Lung (tissue), 12 donors: ENCODE results near the gene CENPV. TPM values are rescaled to one million over a fixed set of nuclear protein-coding genes. Genes with fewer than 3 reads are reported as not detected.
A peak's percentile ranks its signal among the peaks of the same experiment; 100 is the strongest.

ENCODE experiments used
- ATAC-seq: fragments of 200-7000 bp; cut with Tn5 transposase; one replicate; pipeline ENCODE4 v1.9.1; 2020; ENCODE audit warnings: moderate number of reproducible peaks; ENCODE audit not compliant: insufficient read depth, low FRiP score
- DNase-seq, 3 donors: peaks; one replicate each; pipeline ENCODE4 v3.0.0-alpha.2; 2013 to 2017
- H3K27ac ChIP-seq, 2 donors: one replicate each; pipeline ENCODE4 v1.5.1; 2013; ENCODE audit warnings: mild to moderate bottlenecking in 2 of 2, moderate library complexity in 2 of 2, control low read depth in 1 of 2, inconsistent platforms in 1 of 2, low read depth in 1 of 2, low read length in 1 of 2
- H3K27me3 ChIP-seq, 3 donors: one replicate each; pipeline ENCODE4 v1.5.1; 2013; ENCODE audit warnings: low read length in 2 of 3; ENCODE audit not compliant: control insufficient read depth in 3 of 3, insufficient read depth in 3 of 3
- H3K36me3 ChIP-seq, 4 donors: one replicate each; pipeline ENCODE4 v1.5.1; 2013; ENCODE audit warnings: low read length in 4 of 4, mild to moderate bottlenecking in 1 of 4, moderate library complexity in 1 of 4; ENCODE audit not compliant: control insufficient read depth in 4 of 4, insufficient read depth in 4 of 4
- H3K4me1 ChIP-seq, 5 donors: one replicate each; pipeline ENCODE4 v1.5.1; 2013; ENCODE audit warnings: low read length in 5 of 5, mild to moderate bottlenecking in 2 of 5, moderate library complexity in 1 of 5; ENCODE audit not compliant: control insufficient read depth in 5 of 5, insufficient read depth in 5 of 5
- H3K4me3 ChIP-seq: one replicate; pipeline ENCODE4 v1.5.1; 2013; ENCODE audit warnings: mild to moderate bottlenecking, control low read depth, moderate library complexity
- H3K9ac ChIP-seq, 2 donors: one replicate each; pipeline ENCODE4 v1.5.1; 2013; ENCODE audit warnings: low read length in 2 of 2, control low read depth in 1 of 2; ENCODE audit not compliant: insufficient read depth in 1 of 2
- H3K9me3 ChIP-seq, 4 donors: one replicate each; pipeline ENCODE4 v1.5.1; 2013; ENCODE audit warnings: low read length in 3 of 4, mild to moderate bottlenecking in 1 of 4, moderate library complexity in 1 of 4; ENCODE audit not compliant: control insufficient read depth in 4 of 4, insufficient read depth in 3 of 4
- WGBS, 2 donors: extraction: QIAGEN DNeasy Blood & Tissue Kit; methylation state at CpG; one replicate each; pipeline ENCODE4 v1.1.7; 2013; 5-methylcytosine and 5-hydroxymethylcytosine counted together
- polyA plus RNA-seq, 2 donors: library from polyadenylated mRNA; stranded (reverse); fragments of 200-250 nt; gene quantifications; one replicate each; pipeline ENCODE4 v1.2.1, GENCODE V29; 2013
- total RNA-seq, 2 donors: library from RNA; depleted of rRNA in 1 of 2; stranded (reverse); fragments of >200 nt in 1 of 2; gene quantifications; one replicate each; pipeline ENCODE4 v1.2.1, GENCODE V29; 2014 to 2021
- TF ChIP-seq, protein P1 (sequence below): IDR thresholded peaks from 2 replicates; pipeline ENCODE4 v1.5.1; 2012; ENCODE audit warnings: mild to moderate bottlenecking; ENCODE audit errors: control extremely low read depth, extremely low read depth
- donor health status: control.
- donor health status: control.
- donor health status: Bipolar disorder and iron deficiency.
- donor health status: healthy.
- donor health status: DM: yes; HTN: yes; CAD: no.

CENPV gene
- total and polyA plus RNA-seq, 4 donors, result 10.1 to 16.8 (median 14.5) TPM

DNA sequence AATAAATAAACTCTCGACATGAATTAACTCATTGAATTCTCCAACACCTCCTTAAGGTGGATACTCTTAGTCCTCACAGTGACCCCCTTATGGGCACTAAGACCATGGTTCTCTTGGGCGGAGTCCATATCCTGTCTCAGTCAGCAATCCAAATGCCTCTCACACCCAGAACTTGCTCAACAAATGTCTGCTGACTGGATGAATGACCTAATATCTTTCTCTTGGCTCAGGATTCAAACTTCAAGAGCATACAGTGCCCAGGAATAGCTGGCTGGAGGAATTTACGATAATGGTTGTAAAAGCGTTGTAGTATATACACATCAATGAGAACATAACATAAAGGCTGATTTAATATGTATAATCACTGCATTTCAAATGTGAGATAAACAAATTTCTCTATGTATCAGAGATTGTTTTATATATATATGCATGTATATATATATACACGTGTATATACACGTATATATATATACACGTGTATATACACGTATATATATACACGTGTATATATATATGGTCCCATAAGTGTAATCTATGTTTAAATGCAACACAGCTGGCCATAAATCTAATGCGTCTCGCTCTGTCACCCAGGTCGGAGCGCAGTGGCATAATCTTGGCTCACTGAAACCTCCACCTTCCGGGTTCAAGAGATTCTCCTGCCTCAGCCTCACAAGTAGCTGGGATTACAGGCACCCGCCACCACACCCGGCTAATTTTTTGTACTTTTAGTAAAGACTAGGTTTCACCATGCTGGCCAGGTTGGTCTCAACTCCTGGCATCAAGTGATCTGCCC lies 21.1 kb upstream of the CENPV start:
- TF ChIP-seq, protein P1, sequence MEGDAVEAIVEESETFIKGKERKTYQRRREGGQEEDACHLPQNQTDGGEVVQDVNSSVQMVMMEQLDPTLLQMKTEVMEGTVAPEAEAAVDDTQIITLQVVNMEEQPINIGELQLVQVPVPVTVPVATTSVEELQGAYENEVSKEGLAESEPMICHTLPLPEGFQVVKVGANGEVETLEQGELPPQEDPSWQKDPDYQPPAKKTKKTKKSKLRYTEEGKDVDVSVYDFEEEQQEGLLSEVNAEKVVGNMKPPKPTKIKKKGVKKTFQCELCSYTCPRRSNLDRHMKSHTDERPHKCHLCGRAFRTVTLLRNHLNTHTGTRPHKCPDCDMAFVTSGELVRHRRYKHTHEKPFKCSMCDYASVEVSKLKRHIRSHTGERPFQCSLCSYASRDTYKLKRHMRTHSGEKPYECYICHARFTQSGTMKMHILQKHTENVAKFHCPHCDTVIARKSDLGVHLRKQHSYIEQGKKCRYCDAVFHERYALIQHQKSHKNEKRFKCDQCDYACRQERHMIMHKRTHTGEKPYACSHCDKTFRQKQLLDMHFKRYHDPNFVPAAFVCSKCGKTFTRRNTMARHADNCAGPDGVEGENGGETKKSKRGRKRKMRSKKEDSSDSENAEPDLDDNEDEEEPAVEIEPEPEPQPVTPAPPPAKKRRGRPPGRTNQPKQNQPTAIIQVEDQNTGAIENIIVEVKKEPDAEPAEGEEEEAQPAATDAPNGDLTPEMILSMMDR, result no peak
- WGBS, 2 donors, result 77 to 88% methylated on average over 16 of the region's 16 CpGs
- peak overlapping the region in 1 of 2 donors; percentile 13 for H3K9ac ChIP-seq
- no peak overlapping the region for H3K27ac ChIP-seq
- peak in 2 of 3 donors; percentile 70 to 86 for DNase-seq
- peaks cover 0 to 6% (median 4%) of the 10 kb centered on the region in 5 donors for H3K4me1 ChIP-seq
- H3K36me3 ChIP-seq, result no peaks in the 10 kb centered on the region
- H3K9me3 ChIP-seq, result no peaks in the 10 kb centered on the region
- no peak for ATAC-seq
- H3K4me3 ChIP-seq, result no peak overlapping the region
- H3K27me3 ChIP-seq, result no peaks in the 10 kb centered on the region

DNA sequence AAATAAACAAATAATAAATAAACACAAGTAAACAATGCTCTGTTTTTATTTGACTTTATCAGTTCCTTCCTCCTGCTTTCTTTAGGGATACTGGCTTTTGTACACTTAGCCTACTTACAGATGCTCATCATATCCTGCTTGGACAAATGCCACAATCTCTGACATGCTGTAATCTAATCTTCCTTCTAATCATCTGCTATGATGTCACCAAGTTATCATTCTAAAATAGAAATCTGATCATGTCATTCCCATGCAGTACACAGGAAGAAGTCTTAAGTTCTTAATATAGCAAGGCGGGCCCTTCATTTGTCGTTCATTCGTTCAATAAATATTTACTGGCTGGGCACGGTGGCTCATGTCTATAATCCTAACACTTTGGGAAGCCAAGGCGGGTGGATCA lies 18.5 kb upstream of the CENPV start:
- ATAC-seq (no peak), DNase-seq (peak in 2 of 3 donors; percentile 52 to 77)
- TF ChIP-seq, protein P1, result no peak
- no peak overlapping the region for H3K27ac ChIP-seq
- no peak overlapping the region for H3K4me3 ChIP-seq
- H3K36me3 ChIP-seq, result no peaks in the 10 kb centered on the region
- no peaks in the 10 kb centered on the region for H3K9me3 ChIP-seq
- no peak overlapping the region for H3K9ac ChIP-seq
- H3K27me3 ChIP-seq, result no peaks in the 10 kb centered on the region
- H3K4me1 ChIP-seq, result peaks cover 0 to 4% (median 0%) of the 10 kb centered on the region in 5 donors
- 52 to 74% methylated on average over 5 of the region's 5 CpGs for WGBS, 2 donors

DNA sequence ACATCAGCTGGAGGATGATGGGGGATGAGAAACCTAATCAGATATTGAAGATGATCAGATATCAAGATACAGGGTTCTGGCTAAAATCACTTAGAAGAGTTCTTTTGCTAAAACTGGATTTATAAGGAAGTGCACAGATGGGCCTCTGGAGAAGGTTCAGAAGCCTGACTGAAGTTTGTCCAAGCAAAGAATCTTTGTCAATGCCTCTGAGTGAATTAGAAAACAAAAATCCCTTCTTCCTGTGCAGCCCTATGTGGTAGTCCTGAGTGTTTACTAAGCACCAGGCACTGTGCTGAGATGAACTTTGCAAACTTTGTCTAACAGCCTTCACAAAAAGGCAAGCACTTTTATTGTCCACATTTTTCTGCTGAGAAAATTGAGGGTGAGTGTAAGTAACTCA lies 11.4 kb upstream of the CENPV start:
- no peak for DNase-seq
- Histone ChIP-seq H3K36me3 (no peaks in the 10 kb centered on the region), H3K9ac (peak overlapping the region in 1 of 2 donors; percentile 3), H3K4me1 (peaks cover 0 to 13% (median 1%) of the 10 kb centered on the region in 5 donors), H3K27me3 (no peaks in the 10 kb centered on the region), H3K9me3 (no peaks in the 10 kb centered on the region), H3K4me3 (no peak overlapping the region), H3K27ac (no peak overlapping the region)
- TF ChIP-seq, protein P1, result no peak
- no peak for ATAC-seq
